RWPE2 (cell line): ENCODE measurements around the gene CCDC68.

ENCODE experiments used
- ATAC-seq: fragments of 200-7000 bp; cut with Tn5 transposase; 3 replicates; pipeline ENCODE4 v1.9.1; 2021; ENCODE audit warnings: low read depth
- DNase-seq: peaks from one replicate; pipeline ENCODE4 v3.0.0-alpha.2; 2020; ENCODE audit warnings: low spot score
- H3K27ac ChIP-seq: fragments of 450-650 bp; 2 replicates; pipeline ENCODE4 v1.5.1; 2017; ENCODE audit warnings: mild to moderate bottlenecking; ENCODE audit not compliant: poor library complexity, severe bottlenecking
- H3K27me3 ChIP-seq: fragments of 250-450 bp; sonication (Bioruptor Pico); 2 replicates; pipeline ENCODE4 v1.5.1; 2021; ENCODE audit warnings: mild to moderate bottlenecking, moderate library complexity; ENCODE audit not compliant: insufficient read depth, poor library complexity, severe bottlenecking
- H3K36me3 ChIP-seq: fragments of 250-450 bp; sonication (Bioruptor Pico); 2 replicates; pipeline ENCODE4 v1.5.1; 2020; ENCODE audit warnings: low read depth, mild to moderate bottlenecking, moderate library complexity
- H3K4me1 ChIP-seq: fragments of 250-450 bp; sonication (Bioruptor Pico); 2 replicates; pipeline ENCODE4 v1.5.1; 2021; ENCODE audit warnings: mild to moderate bottlenecking, moderate library complexity; ENCODE audit not compliant: insufficient read depth, poor library complexity, severe bottlenecking
- H3K4me3 ChIP-seq: fragments of 250-450 bp; sonication (Bioruptor Pico); 2 replicates; pipeline ENCODE4 v1.5.1; 2021; ENCODE audit warnings: mild to moderate bottlenecking, moderate library complexity; ENCODE audit not compliant: severe bottlenecking
- H3K9me3 ChIP-seq: fragments of 250-450 bp; sonication (Bioruptor Pico); 2 replicates; pipeline ENCODE4 v1.5.1; 2021; ENCODE audit warnings: mild to moderate bottlenecking, moderate library complexity; ENCODE audit not compliant: severe bottlenecking
- TF ChIP-seq, protein P1 (sequence below): fragments of 450-650 bp; IDR thresholded peaks from one replicate; pipeline ENCODE4 v1.5.1; 2017; ENCODE audit warnings: mild to moderate bottlenecking, moderate library complexity; ENCODE audit not compliant: poor library complexity, severe bottlenecking

Gene CCDC68

GRCh38 chr18:55001394-55002024, 42.2 kb upstream of the CCDC68 start:
- Histone ChIP-seq H3K27me3 (no peaks in the 10 kb centered on the region), H3K9me3 (no peaks in the 10 kb centered on the region), H3K4me3 (no peak overlapping the region), H3K4me1 (peaks cover 11% of the 10 kb centered on the region), H3K36me3 (no peaks in the 10 kb centered on the region), H3K27ac (peak overlapping the region; percentile 85)
- ATAC-seq (peak; percentile 95), DNase-seq (no peak)
- TF ChIP-seq, protein P1, sequence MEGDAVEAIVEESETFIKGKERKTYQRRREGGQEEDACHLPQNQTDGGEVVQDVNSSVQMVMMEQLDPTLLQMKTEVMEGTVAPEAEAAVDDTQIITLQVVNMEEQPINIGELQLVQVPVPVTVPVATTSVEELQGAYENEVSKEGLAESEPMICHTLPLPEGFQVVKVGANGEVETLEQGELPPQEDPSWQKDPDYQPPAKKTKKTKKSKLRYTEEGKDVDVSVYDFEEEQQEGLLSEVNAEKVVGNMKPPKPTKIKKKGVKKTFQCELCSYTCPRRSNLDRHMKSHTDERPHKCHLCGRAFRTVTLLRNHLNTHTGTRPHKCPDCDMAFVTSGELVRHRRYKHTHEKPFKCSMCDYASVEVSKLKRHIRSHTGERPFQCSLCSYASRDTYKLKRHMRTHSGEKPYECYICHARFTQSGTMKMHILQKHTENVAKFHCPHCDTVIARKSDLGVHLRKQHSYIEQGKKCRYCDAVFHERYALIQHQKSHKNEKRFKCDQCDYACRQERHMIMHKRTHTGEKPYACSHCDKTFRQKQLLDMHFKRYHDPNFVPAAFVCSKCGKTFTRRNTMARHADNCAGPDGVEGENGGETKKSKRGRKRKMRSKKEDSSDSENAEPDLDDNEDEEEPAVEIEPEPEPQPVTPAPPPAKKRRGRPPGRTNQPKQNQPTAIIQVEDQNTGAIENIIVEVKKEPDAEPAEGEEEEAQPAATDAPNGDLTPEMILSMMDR: no peak

- H3K4me3 ChIP-seq: no peak overlapping the region
- ATAC-seq (no peak), DNase-seq (no peak)
- no peaks in the 10 kb centered on the region for H3K9me3 ChIP-seq
- peaks cover 11% of the 10 kb centered on the region for H3K4me1 ChIP-seq
- TF ChIP-seq, protein P1: no peak
- H3K27me3 ChIP-seq: no peaks in the 10 kb centered on the region
- no peaks in the 10 kb centered on the region for H3K36me3 ChIP-seq
- no peak overlapping the region for H3K27ac ChIP-seq
Measured at GRCh38 chr18:55000529-55000928, 41.3 kb upstream of the CCDC68 start.

DNA sequence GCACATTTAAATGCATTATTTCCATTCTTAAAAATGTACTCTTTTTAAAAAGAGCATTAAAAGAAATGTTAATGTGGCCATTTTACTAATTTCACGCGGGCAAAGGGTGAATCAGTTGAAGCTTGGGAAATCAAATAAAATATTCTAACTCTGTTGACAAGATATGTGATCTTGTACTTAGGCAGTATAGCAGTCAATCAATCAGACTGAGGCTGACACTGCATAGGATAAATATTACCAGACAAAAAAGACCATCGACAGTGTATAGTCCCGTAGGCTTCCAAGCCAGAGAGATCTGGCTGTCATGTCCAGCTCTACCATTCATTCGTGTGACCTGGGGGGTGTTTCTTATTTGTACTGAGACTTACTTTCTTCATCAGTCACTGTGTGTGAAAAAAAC, 39.8 kb upstream of the CCDC68 start:
- Histone ChIP-seq H3K27me3 (no peaks in the 10 kb centered on the region), H3K4me3 (no peak overlapping the region), H3K4me1 (peaks cover 11% of the 10 kb centered on the region), H3K27ac (no peak overlapping the region), H3K9me3 (no peaks in the 10 kb centered on the region), H3K36me3 (no peaks in the 10 kb centered on the region)
- TF ChIP-seq, protein P1: no peak
- ATAC-seq (no peak), DNase-seq (no peak)

- H3K4me3 ChIP-seq: no peak overlapping the region
- TF ChIP-seq, protein P1: no peak
- no peaks in the 10 kb centered on the region for H3K27me3 ChIP-seq
- ATAC-seq (no peak), DNase-seq (no peak)
- no peaks in the 10 kb centered on the region for H3K9me3 ChIP-seq
- no peaks in the 10 kb centered on the region for H3K36me3 ChIP-seq
- no peaks in the 10 kb centered on the region for H3K4me1 ChIP-seq
- H3K27ac ChIP-seq: no peak overlapping the region
Measured at GRCh38 chr18:54995421-54996143, 36.3 kb upstream of the CCDC68 start.

- TF ChIP-seq, protein P1: no peak
- H3K36me3 ChIP-seq: no peaks in the 10 kb centered on the region
- H3K27ac ChIP-seq: no peak overlapping the region
- H3K4me3 ChIP-seq: no peak overlapping the region
- ATAC-seq: no peak
- no peaks in the 10 kb centered on the region for H3K4me1 ChIP-seq
- no peaks in the 10 kb centered on the region for H3K27me3 ChIP-seq
- DNase-seq: no peak
- H3K9me3 ChIP-seq: no peaks in the 10 kb centered on the region
Measured at GRCh38 chr18:54991981-54992380, 32.7 kb upstream of the CCDC68 start.
